Activated CD4-positive, alpha-beta T cell treated with anti-CD3 and anti-CD28 coated beads, Interleukin-2, amount 10 ng/mL, durations not matched to agents 7 days and 5 days (primary cell): ENCODE data around the gene TNFSF12. TPM values are rescaled to one million over a fixed set of nuclear protein-coding genes. Genes with fewer than 3 reads are reported as not detected.

ENCODE experiments used
- total RNA-seq, 2 experiments: library from RNA; stranded (reverse); gene quantifications; one replicate each; pipeline ENCODE4 v1.2.3, GENCODE V29; 2021

TNFSF12 gene
- total RNA-seq, 2 experiments from 2014 or later = 79.6 to 82.5 TPM

Other genes with a start within 250 kb of the TNFSF12 start
- 100 to 1,000 TPM; 470 to 502 TPM for gene EIF5A, start 241.4 kb upstream of the TNFSF12 start, total RNA-seq
- 100 to 1,000 TPM in 1 of 2 experiments, 10 to 100 TPM in 1; 85.9 to 105 TPM for gene GPS2, start 233.7 kb upstream of the TNFSF12 start, total RNA-seq
- 10 to 100 TPM; 34.7 to 38.1 TPM for gene NEURL4, start 219.7 kb upstream of the TNFSF12 start, total RNA-seq
- 100 to 1,000 TPM; 727 to 775 TPM for gene ACAP1, start 212.5 kb upstream of the TNFSF12 start, total RNA-seq
- 10 to 100 TPM; 11.2 to 12.5 TPM for gene KCTD11, start 196.9 kb upstream of the TNFSF12 start, total RNA-seq
- gene TMEM95, start 193.9 kb upstream of the TNFSF12 start, total RNA-seq = under 1 TPM in 1 of 2 experiments, not detected in 1; 0.23 TPM
- 1 to 10 TPM; 1.5 to 2.1 TPM for gene TNK1, start 168.0 kb upstream of the TNFSF12 start, total RNA-seq
- 100 to 1,000 TPM; 151 to 161 TPM for gene PLSCR3, start 154.5 kb upstream of the TNFSF12 start, total RNA-seq
- gene TMEM256, start 145.0 kb upstream of the TNFSF12 start, total RNA-seq = 10 to 100 TPM; 47.2 to 48.3 TPM
- 1 to 10 TPM in 1 of 2 experiments, under 1 TPM in 1; 0.89 to 1.4 TPM for gene NLGN2, start 141.2 kb upstream of the TNFSF12 start, total RNA-seq
- gene SPEM1, start 128.7 kb upstream of the TNFSF12 start, total RNA-seq = not detected
- not detected for gene SPEM2, start 123.4 kb upstream of the TNFSF12 start, total RNA-seq
- gene SPEM3, start 120.2 kb upstream of the TNFSF12 start, total RNA-seq = not detected
- gene TMEM102, start 113.6 kb upstream of the TNFSF12 start, total RNA-seq = 10 to 100 TPM; 16.7 to 18.1 TPM
- 1 to 10 TPM; 6.8 to 9.4 TPM for gene FGF11, start 109.5 kb upstream of the TNFSF12 start, total RNA-seq
- 10 to 100 TPM; 18.8 to 19.2 TPM for gene CHRNB1, start 104.0 kb upstream of the TNFSF12 start, total RNA-seq
- gene ZBTB4, start 69.4 kb upstream of the TNFSF12 start, total RNA-seq = 10 to 100 TPM; 25.8 to 28.4 TPM
- not detected for gene SLC35G6, start 67.6 kb upstream of the TNFSF12 start, total RNA-seq
- gene POLR2A, start 64.7 kb upstream of the TNFSF12 start, total RNA-seq = 100 to 1,000 TPM; 175 to 201 TPM
- 1 to 10 TPM; 3.8 to 4.0 TPM for gene TNFSF13, start 9.7 kb downstream of the TNFSF12 start, total RNA-seq
- gene SENP3, start 12.9 kb downstream of the TNFSF12 start, total RNA-seq = 10 to 100 TPM; 51.8 to 53.0 TPM
- gene CD68, start 30.6 kb downstream of the TNFSF12 start, total RNA-seq = 1 to 10 TPM; 3.8 to 4.4 TPM
- 10 to 100 TPM; 62.3 to 81.7 TPM for gene MPDU1, start 34.8 kb downstream of the TNFSF12 start, total RNA-seq
- under 1 TPM; 0.57 to 0.71 TPM for gene SOX15, start 41.0 kb downstream of the TNFSF12 start, total RNA-seq
- 10 to 100 TPM; 27.5 to 28.8 TPM for gene FXR2, start 65.8 kb downstream of the TNFSF12 start, total RNA-seq
- 10 to 100 TPM; 18.5 to 23.6 TPM for gene SAT2, start 78.8 kb downstream of the TNFSF12 start, total RNA-seq
- not detected for gene SHBG, start 81.1 kb downstream of the TNFSF12 start, total RNA-seq
- gene ATP1B2, start 101.9 kb downstream of the TNFSF12 start, total RNA-seq = under 1 TPM in 1 of 2 experiments, not detected in 1; 0.08 TPM
- 100 to 1,000 TPM; 154 to 182 TPM for gene TP53, start 138.4 kb downstream of the TNFSF12 start, total RNA-seq
- gene WRAP53, start 139.4 kb downstream of the TNFSF12 start, total RNA-seq = 10 to 100 TPM; 22.6 to 24.2 TPM
- gene EFNB3, start 156.1 kb downstream of the TNFSF12 start, total RNA-seq = not detected
- not detected for gene DNAH2, start 168.7 kb downstream of the TNFSF12 start, total RNA-seq